ENCODE data around the gene SMIM29. TPM values are rescaled to one million over a fixed set of nuclear protein-coding genes. Genes with fewer than 3 reads are reported as not detected.

SMIM29 gene
- total RNA-seq, 1 experiment from 2014 or later: 5.4 TPM

DNA sequence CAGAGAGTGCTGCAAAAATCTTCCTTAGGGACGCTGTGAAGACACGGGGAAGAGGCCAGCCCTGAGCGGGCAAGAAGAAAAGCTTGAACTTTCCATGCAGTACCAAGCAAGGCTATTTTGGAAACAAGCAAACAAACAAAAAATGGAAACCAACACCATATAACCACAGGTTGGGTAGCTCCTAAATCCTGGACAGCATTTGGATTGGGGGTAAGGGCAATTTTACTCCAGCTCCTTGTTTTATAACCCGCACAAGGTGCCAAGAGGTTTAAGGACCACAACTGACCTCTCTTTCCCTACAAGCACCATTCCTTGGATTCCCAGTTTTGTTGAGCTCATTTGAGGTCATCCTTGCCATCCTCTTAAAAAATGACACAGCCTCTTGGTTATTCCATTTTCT lies 31.4 kb upstream of the SMIM29 start:
- H3K27ac ChIP-seq (ENCODE audit: insufficient read length, low read depth, low read length): no peak overlapping the region

More for the DNA sequence above, 31.4 kb upstream of the SMIM29 start:
- Histone ChIP-seq H3K23ac (ENCODE audit: insufficient read length, low read depth, low read length) (no peak overlapping the region), H2BK5ac (ENCODE audit: insufficient read length, low read length) (no peak overlapping the region), H4K8ac (replicated peaks; ENCODE audit: insufficient read length, low read depth, low read length) (no peak overlapping the region), H2BK120ac (ENCODE audit: low read depth, low read length, poor library complexity, severe bottlenecking) (no peak overlapping the region), H2AK5ac (ENCODE audit: insufficient read length, low read length) (no peak overlapping the region), H3K14ac (ENCODE audit: insufficient read depth, low read length) (no peak overlapping the region), H3K56ac (ENCODE audit: insufficient read length, low read depth, low read length) (no peak overlapping the region), H4K5ac (ENCODE audit: insufficient read length, low read depth, low read length) (no peak overlapping the region), H3K23me2 (ENCODE audit: insufficient read length, low read depth, low read length, poor library complexity, severe bottlenecking) (no peaks in the 10 kb centered on the region), H3K18ac (ENCODE audit: insufficient read length, low read depth, low read length) (no peak overlapping the region), H4K20me1 (ENCODE audit: control insufficient read depth, insufficient read depth, insufficient read length) (no peaks in the 10 kb centered on the region), H3K4me1 (ENCODE audit: insufficient read depth, low read length) (no peaks in the 10 kb centered on the region), H3K9me3 (ENCODE audit: control insufficient read depth, low read depth, low read length) (no peaks in the 10 kb centered on the region), H3K9ac (ENCODE audit: extremely low read depth, insufficient read length, low read length) (no peak overlapping the region), H2BK12ac (ENCODE audit: insufficient read length, low read depth, low read length) (no peak overlapping the region), H3K79me1 (ENCODE audit: insufficient read depth, low read depth, low read length, poor library complexity, severe bottlenecking) (no peaks in the 10 kb centered on the region), H4K91ac (ENCODE audit: insufficient read length, low read depth, low read length) (no peak overlapping the region), H3K27me3 (ENCODE audit: insufficient read depth, low read length) (no peaks in the 10 kb centered on the region), H2AFZ (ENCODE audit: low read length) (no peak overlapping the region), H2BK20ac (ENCODE audit: low read depth, low read length, poor library complexity, severe bottlenecking) (no peak overlapping the region), H3K4ac (ENCODE audit: low read depth, low read length) (no peak overlapping the region), H3K4me2 (ENCODE audit: insufficient read depth, insufficient read length, low read length) (no peak overlapping the region), H3K79me2 (ENCODE audit: insufficient read depth, low read length) (no peaks in the 10 kb centered on the region), H2BK15ac (ENCODE audit: low read depth, low read length) (no peak overlapping the region), H3T11ph (ENCODE audit: low read length) (no peak overlapping the region)
- Mint-ChIP-seq H3K4me3 (no peak overlapping the region), H3K36me3 (ENCODE audit: insufficient read depth in 1 of 3, low read depth in 3 of 3) (peaks cover 0 to 17% (median 6%) of the 10 kb centered on the region in 3 experiments; a peak in 4 of 7 replicates), H3K27ac (peak overlapping the region in 1 of 3 experiments; percentile 4; a peak in 1 of 7 replicates), H3K9me3 (no peaks in the 10 kb centered on the region), H3K4me1 (peaks cover 0 to 7% of the 10 kb centered on the region in 2 experiments; a peak in 2 of 4 replicates), H3K27me3 (ENCODE audit: low read depth) (no peaks in the 10 kb centered on the region; the same call in 1 of the 2 replicates)
- TF ChIP-seq, protein P1, sequence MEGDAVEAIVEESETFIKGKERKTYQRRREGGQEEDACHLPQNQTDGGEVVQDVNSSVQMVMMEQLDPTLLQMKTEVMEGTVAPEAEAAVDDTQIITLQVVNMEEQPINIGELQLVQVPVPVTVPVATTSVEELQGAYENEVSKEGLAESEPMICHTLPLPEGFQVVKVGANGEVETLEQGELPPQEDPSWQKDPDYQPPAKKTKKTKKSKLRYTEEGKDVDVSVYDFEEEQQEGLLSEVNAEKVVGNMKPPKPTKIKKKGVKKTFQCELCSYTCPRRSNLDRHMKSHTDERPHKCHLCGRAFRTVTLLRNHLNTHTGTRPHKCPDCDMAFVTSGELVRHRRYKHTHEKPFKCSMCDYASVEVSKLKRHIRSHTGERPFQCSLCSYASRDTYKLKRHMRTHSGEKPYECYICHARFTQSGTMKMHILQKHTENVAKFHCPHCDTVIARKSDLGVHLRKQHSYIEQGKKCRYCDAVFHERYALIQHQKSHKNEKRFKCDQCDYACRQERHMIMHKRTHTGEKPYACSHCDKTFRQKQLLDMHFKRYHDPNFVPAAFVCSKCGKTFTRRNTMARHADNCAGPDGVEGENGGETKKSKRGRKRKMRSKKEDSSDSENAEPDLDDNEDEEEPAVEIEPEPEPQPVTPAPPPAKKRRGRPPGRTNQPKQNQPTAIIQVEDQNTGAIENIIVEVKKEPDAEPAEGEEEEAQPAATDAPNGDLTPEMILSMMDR (conservative IDR thresholded peaks at IDR 0.05): no peak
- WGBS (ENCODE audit: extremely low coverage, insufficient read length, low lambda C conversion rate): no CpG with 5 or more reads among the region's 4 CpGs
- no peak for DNase-seq
